IPS DF 6.9 (cell line): ENCODE measurements around the gene NRG3.

ENCODE experiments used
- DNase-seq: peaks from one replicate; pipeline ENCODE4 v3.0.0-alpha.2; 2013; ENCODE audit warnings: low read depth, low spot score
- H3K27ac ChIP-seq: one replicate; pipeline ENCODE4 v1.5.1; 2013; ENCODE audit warnings: low read length, control low read depth
- H3K27me3 ChIP-seq: 2 replicates; pipeline ENCODE4 v1.6.1; 2013; ENCODE audit warnings: mild to moderate bottlenecking, low read length; ENCODE audit not compliant: control insufficient read depth, insufficient read depth
- H3K36me3 ChIP-seq: 2 replicates; pipeline ENCODE4 v1.6.1; 2013; ENCODE audit warnings: low read length; ENCODE audit not compliant: control insufficient read depth, insufficient read depth
- H3K4me1 ChIP-seq: 2 replicates; pipeline ENCODE4 v1.6.1; 2013; ENCODE audit warnings: low read length; ENCODE audit not compliant: control insufficient read depth, insufficient read depth
- H3K4me3 ChIP-seq: 2 replicates; pipeline ENCODE4 v1.5.1; 2013; ENCODE audit warnings: mild to moderate bottlenecking, low read length
- H3K9me3 ChIP-seq: 2 replicates; pipeline ENCODE4 v1.6.1; 2013; ENCODE audit warnings: low read length, inconsistent platforms; ENCODE audit not compliant: control insufficient read depth, insufficient read depth
- WGBS: extraction: QIAGEN DNeasy Blood & Tissue Kit; methylation state at CpG from one replicate; pipeline ENCODE4 v1.1.7; 2013; ENCODE audit warnings: mixed read lengths, missing lambda C conversion rate; ENCODE audit not compliant: insufficient read length, insufficient coverage; 5-methylcytosine and 5-hydroxymethylcytosine counted together

The NRG3 gene

GRCh38 chr10:82192665-82193064 is 317.7 kb downstream of the NRG3 start:
- no peak overlapping the region for H3K4me3 ChIP-seq
- no peak for DNase-seq
- no peaks in the 10 kb centered on the region for H3K36me3 ChIP-seq
- no peaks in the 10 kb centered on the region for H3K27me3 ChIP-seq
- no CpG with 5 or more reads among the region's 2 CpGs for WGBS
- no peaks in the 10 kb centered on the region for H3K9me3 ChIP-seq
- H3K27ac ChIP-seq = no peak overlapping the region
- no peaks in the 10 kb centered on the region for H3K4me1 ChIP-seq

GRCh38 chr10:82194419-82194818 is 319.4 kb downstream of the NRG3 start:
- Histone ChIP-seq H3K27ac (no peak overlapping the region), H3K27me3 (no peaks in the 10 kb centered on the region), H3K4me1 (no peaks in the 10 kb centered on the region), H3K4me3 (no peak overlapping the region), H3K9me3 (no peaks in the 10 kb centered on the region), H3K36me3 (no peaks in the 10 kb centered on the region)
- no CpG with 5 or more reads among the region's 7 CpGs for WGBS
- no peak for DNase-seq

- Histone ChIP-seq H3K9me3 (no peaks in the 10 kb centered on the region), H3K27ac (no peak overlapping the region)
- no CpG with 5 or more reads among the region's 2 CpGs for WGBS
These were observed 331.8 kb downstream of the NRG3 start for GRCh38 chr10:82206831-82207230.

GRCh38 chr10:82208726-82209125 is 333.7 kb downstream of the NRG3 start:
- no peak overlapping the region for H3K4me3 ChIP-seq
- DNase-seq = no peak
- 100% methylated on average over 1 of the region's 2 CpGs for WGBS
- no peaks in the 10 kb centered on the region for H3K36me3 ChIP-seq
- H3K27ac ChIP-seq = no peak overlapping the region
- no peaks in the 10 kb centered on the region for H3K27me3 ChIP-seq
- no peaks in the 10 kb centered on the region for H3K9me3 ChIP-seq
- no peaks in the 10 kb centered on the region for H3K4me1 ChIP-seq

More at GRCh38 chr10:82206831-82207230, 331.8 kb downstream of the NRG3 start:
- Histone ChIP-seq H3K4me3 (no peak overlapping the region), H3K36me3 (no peaks in the 10 kb centered on the region), H3K27me3 (no peaks in the 10 kb centered on the region), H3K4me1 (no peaks in the 10 kb centered on the region)
- no peak for DNase-seq

- no peak overlapping the region for H3K4me3 ChIP-seq
- H3K36me3 ChIP-seq = no peaks in the 10 kb centered on the region
- no peak for DNase-seq
- H3K9me3 ChIP-seq = no peaks in the 10 kb centered on the region
- no peaks in the 10 kb centered on the region for H3K27me3 ChIP-seq
- WGBS = no CpG with 5 or more reads among the region's 2 CpGs
- H3K4me1 ChIP-seq = no peaks in the 10 kb centered on the region
- H3K27ac ChIP-seq = no peak overlapping the region
These were observed 335.3 kb downstream of the NRG3 start for GRCh38 chr10:82210331-82210730.

- Histone ChIP-seq H3K9me3 (no peaks in the 10 kb centered on the region), H3K36me3 (no peaks in the 10 kb centered on the region), H3K27me3 (no peaks in the 10 kb centered on the region), H3K27ac (no peak overlapping the region), H3K4me1 (no peaks in the 10 kb centered on the region), H3K4me3 (no peak overlapping the region)
- no peak for DNase-seq
- no CpG with 5 or more reads among the region's 3 CpGs for WGBS
These were observed 336.4 kb downstream of the NRG3 start for GRCh38 chr10:82211346-82211745.

GRCh38 chr10:82212753-82213152 is 337.8 kb downstream of the NRG3 start:
- H3K27ac ChIP-seq = no peak overlapping the region
- no peaks in the 10 kb centered on the region for H3K36me3 ChIP-seq
- H3K4me1 ChIP-seq = no peaks in the 10 kb centered on the region
- no peak overlapping the region for H3K4me3 ChIP-seq
- no peaks in the 10 kb centered on the region for H3K27me3 ChIP-seq
- WGBS = no CpG with 5 or more reads among the region's 2 CpGs
- DNase-seq = no peak
- no peaks in the 10 kb centered on the region for H3K9me3 ChIP-seq

GRCh38 chr10:82213784-82214183 is 338.8 kb downstream of the NRG3 start:
- H3K27ac ChIP-seq = no peak overlapping the region
- H3K36me3 ChIP-seq = no peaks in the 10 kb centered on the region
- no peaks in the 10 kb centered on the region for H3K27me3 ChIP-seq
- no CpG with 5 or more reads among the region's 5 CpGs for WGBS
- DNase-seq = no peak
- H3K9me3 ChIP-seq = no peaks in the 10 kb centered on the region
- no peak overlapping the region for H3K4me3 ChIP-seq
- no peaks in the 10 kb centered on the region for H3K4me1 ChIP-seq

GRCh38 chr10:82221056-82221455 is 346.1 kb downstream of the NRG3 start:
- Histone ChIP-seq H3K4me1 (no peaks in the 10 kb centered on the region; the same call in 1 of the 2 replicates), H3K36me3 (no peaks in the 10 kb centered on the region), H3K27ac (no peak overlapping the region), H3K9me3 (no peaks in the 10 kb centered on the region), H3K4me3 (no peak overlapping the region), H3K27me3 (no peaks in the 10 kb centered on the region)
- DNase-seq = no peak

GRCh38 chr10:82221601-82222149 is 346.7 kb downstream of the NRG3 start:
- H3K4me1 ChIP-seq = no peaks in the 10 kb centered on the region; the same call in 1 of the 2 replicates
- no peak overlapping the region for H3K27ac ChIP-seq
- H3K27me3 ChIP-seq = no peaks in the 10 kb centered on the region
- no CpG with 5 or more reads among the region's 2 CpGs for WGBS
- no peak overlapping the region for H3K4me3 ChIP-seq
- no peaks in the 10 kb centered on the region for H3K9me3 ChIP-seq
- H3K36me3 ChIP-seq = no peaks in the 10 kb centered on the region
- DNase-seq = no peak

- Histone ChIP-seq H3K27ac (no peak overlapping the region), H3K9me3 (no peaks in the 10 kb centered on the region), H3K4me3 (no peak overlapping the region), H3K27me3 (no peaks in the 10 kb centered on the region), H3K4me1 (no peaks in the 10 kb centered on the region), H3K36me3 (no peaks in the 10 kb centered on the region)
- DNase-seq = no peak
- no CpG with 5 or more reads among the region's 4 CpGs for WGBS
These were observed 353.7 kb downstream of the NRG3 start for GRCh38 chr10:82228701-82229100.
